Lower leg skin (tissue), 3 donors: ENCODE data around the gene SLC35G6.

ENCODE experiments used
- CTCF ChIP-seq, 3 donors: fragments of 450-650 bp; IDR thresholded peaks; one replicate each; pipeline ENCODE4 v1.5.1; 2016; ENCODE audit warnings: antibody characterized with exemption in 3 of 3, mild to moderate bottlenecking in 3 of 3, moderate library complexity in 2 of 3
- POLR2A ChIP-seq, 2 donors: fragments of 450-650 bp; IDR thresholded peaks; one replicate each; pipeline ENCODE4 v1.6.1; 2016 to 2017; ENCODE audit warnings: antibody characterized with exemption in 2 of 2, mild to moderate bottlenecking in 1 of 2, moderate library complexity in 1 of 2

DNA sequence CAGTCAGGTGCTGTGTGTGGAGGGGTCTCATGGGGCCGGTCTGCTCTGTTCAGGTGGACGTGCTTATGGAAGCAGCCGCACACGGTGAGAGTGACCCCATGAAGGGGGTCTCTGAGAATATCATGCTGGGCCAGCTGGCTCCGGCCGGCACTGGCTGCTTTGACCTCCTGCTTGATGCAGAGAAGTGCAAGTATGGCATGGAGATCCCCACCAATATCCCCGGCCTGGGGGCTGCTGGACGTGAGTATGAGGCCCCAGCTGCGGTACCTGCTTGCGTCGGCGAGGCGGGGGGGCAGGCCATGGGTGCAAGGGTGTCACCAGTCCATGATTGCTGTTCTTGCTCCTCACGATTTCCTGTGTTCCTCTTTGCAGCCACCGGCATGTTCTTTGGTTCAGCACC lies 30.9 kb downstream of the SLC35G6 start:
- TF ChIP-seq CTCF (IDR thresholded peaks at IDR 0.05) (no peak), POLR2A (IDR thresholded peaks at IDR 0.05) (no peak)
